HL-60/S4 treated with phorbol 12-myristate 13-acetate at 8.2 ng/mL for 4 days and 3 days (cell line): Measurements from ENCODE around the gene KRT74.

Experiments
- in situ Hi-C: fragments of 300-500 bp; cut with MboI; formaldehyde crosslinking; loops from 2 replicates; pipeline ENCODE4 v1.15.0; 2022; ENCODE audit warnings: low sequenced_read_pairs

Gene KRT74

GRCh38 chr12:52603314-52603713 is 29.7 kb upstream of the KRT74 start:
- in situ Hi-C loops: no loop called here

DNA sequence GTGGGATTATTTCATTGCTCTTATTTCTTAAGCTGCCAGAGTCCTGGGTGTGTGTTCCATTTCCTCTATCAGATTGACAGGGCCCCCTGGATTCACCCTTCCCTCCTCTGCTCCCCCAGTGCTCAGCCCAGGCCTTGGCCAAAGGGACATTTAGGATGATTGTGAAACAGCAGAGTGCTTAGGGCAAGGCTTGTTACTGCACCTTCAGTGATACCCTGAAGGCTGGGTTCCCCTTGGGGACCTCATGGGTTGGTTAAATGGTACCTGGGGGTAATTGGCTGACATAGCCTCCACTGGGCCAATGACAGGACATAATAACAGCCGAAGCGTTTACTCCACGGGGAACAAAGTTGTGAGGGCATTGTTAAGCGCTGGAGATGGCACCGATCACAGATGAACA is 28.9 kb upstream of the KRT74 start:
- in situ Hi-C loops: no loop called here

DNA sequence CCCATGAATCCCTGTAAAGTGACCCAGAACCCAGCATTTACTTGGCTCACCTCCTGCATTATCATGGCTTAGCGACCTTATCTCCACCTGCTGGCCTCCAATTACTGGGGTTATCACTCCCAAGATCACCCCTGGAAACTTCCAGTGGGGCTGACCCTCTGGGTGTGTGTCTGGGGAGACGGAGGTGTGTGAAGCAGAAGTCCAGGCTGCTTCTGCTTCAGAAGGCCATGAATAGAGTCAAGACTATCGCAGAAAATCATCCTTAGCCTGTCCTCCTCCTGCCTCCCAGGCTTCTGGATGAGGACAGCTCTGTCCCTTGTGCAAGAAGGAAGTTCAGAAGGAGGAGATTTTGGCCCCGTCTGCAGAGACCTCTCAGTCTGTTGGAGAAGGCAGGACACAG is 28.0 kb upstream of the KRT74 start:
- in situ Hi-C loops: no loop called here

DNA sequence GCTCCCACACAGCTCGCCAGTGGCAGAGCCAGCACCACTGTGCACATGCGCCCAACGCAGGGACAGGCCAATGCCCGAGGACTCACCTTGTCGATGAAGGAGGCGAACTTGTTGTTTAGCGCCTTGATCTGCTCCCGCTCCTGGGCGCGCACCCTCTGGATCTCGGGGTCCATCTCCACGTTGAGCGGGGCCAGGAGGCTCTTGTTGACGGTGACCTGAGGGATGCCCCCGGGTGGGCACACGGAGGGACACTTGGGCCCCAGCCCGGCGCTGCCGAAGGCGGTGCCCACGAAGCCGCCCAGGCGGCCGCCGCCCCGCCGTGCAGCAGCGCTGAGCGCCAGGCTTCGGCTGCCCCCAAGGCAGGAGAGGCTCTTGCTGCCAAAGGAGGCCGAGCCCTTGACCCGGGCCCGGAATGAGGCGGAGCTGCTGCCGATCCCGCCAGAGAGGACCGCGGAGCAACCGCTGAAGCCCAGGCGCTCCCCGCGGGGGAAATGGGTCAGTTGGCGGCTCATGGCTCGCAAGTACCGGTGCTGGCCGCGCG is 27.4 kb upstream of the KRT74 start, which contains the start of gene KRT72:
KRT72 (minus strand) TSS at position 523 of the 541 bp plus-strand sequence; CDS start at position 512, 11 bp downstream.
- in situ Hi-C loops: no loop called here

GRCh38 chr12:52600475-52600874 is 26.8 kb upstream of the KRT74 start:
- in situ Hi-C loops: no loop called here

DNA sequence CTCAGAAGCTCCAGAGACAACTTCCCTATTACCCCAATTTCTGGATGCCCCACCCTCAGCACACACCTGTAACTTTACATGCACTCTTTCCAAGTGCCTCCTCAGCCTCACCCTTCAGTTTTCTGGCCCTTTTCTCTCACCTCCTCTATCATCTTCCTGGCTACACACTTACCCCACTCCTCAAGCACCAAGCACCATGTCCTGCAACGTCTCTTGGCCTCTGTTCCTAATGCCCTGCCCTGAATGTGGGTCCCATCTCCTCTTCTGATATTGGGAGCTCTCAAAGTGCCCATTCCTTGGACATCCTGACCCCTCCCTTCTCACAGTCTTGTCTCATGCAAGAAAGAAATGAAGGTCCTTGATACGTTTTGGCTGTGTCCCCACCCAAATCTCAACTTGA is 26.4 kb upstream of the KRT74 start:
- in situ Hi-C loops: no loop called here

GRCh38 chr12:52598966-52599365 is 25.3 kb upstream of the KRT74 start:
- in situ Hi-C loops: loop anchor here (25.0 kb wide), 1 partner anchor 388 kb away; no protein-coding TSS in a partner anchor

GRCh38 chr12:52594237-52594636 is 20.6 kb upstream of the KRT74 start:
- in situ Hi-C loops: loop anchor here (25.0 kb wide), 1 partner anchor 393 kb away; no protein-coding TSS in a partner anchor

DNA sequence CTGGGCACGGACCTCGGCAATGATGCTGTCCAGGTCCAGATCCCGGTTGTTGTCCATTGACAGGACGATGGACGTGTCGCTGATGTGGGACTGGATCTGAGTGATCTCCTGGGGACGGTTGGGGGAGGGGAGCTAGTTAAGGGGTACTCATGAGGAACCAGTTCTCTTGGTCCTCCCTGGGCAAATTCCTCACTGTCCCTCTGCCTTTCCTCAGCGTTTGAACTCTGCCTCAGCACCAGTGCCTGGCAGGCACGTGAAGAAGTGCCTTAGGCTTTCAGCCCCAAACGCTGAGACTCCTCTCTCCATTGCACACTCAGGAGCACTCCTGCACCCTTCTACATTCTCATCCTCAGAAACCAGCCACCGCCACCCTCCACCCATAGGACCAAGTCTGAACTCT is 17.9 kb upstream of the KRT74 start:
- in situ Hi-C loops: loop anchor here (25.0 kb wide), 1 partner anchor 396 kb away; no protein-coding TSS in a partner anchor

DNA sequence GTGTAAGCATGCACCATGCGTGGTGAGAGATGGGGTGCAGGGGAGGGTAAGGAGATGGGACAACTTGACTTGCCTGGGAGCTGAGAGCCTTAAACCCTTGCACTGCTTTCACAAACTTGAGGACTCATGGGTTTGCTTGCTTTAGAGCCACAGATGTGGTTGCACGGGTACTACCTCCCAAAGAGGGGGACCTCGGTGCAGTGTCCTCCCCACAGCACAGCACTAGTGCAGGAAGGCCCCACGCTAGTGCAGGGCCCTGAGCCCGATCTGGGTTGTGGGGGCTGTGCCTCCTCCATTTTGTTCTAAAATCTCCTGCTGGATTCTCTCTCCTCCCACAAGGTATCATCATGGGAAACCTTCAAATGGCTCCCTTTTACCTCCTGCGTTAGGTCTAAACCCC is 16.4 kb upstream of the KRT74 start:
- in situ Hi-C loops: loop anchor here (25.0 kb wide), 1 partner anchor 397 kb away; no protein-coding TSS in a partner anchor

DNA sequence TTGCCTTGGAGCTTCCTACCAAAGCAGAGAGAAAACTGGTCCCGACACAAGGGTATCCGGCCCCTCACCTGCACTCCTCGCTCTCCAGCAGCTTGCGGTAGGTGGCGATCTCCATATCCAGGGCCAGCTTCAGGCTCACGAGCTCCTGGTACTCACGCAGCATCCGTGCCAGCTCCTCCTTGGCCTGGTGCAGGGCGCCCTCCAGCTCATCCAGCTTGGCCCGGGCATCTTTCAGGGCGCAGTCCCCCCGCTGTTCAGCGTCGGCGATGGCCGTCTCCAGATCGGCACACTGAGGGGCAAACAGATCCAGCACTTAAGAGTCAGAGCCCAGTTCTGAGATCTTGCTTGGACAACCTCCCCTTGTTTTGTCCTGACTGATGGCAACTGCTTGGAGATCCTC is 13.9 kb upstream of the KRT74 start:
- in situ Hi-C loops: loop anchor here (25.0 kb wide), 1 partner anchor 400 kb away; no protein-coding TSS in a partner anchor

GRCh38 chr12:52585946-52586345 is 12.3 kb upstream of the KRT74 start:
- in situ Hi-C loops: loop anchor here (25.0 kb wide), 1 partner anchor 401 kb away; no protein-coding TSS in a partner anchor

DNA sequence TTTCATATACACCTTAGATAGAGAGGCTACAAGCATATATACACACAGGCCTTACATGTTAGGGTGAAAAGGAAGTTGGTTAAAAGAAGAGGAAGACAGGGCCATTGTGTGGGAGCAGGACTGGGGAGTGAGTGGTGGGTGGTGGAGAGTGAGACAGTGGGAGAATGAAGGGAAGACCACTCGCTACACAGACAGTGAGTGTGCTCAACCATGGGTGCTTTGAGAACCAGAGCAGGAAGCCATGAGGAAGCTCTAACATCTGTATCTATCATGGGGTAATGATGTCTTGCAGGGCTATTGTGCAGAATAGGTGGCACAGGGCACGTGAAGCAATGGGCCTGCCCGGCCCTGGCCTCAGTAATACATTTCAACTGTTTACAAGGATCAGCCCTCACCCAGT is 11.4 kb upstream of the KRT74 start:
- in situ Hi-C loops: loop anchor here (25.0 kb wide), 1 partner anchor 402 kb away; no protein-coding TSS in a partner anchor

GRCh38 chr12:52584156-52584682 is 10.6 kb upstream of the KRT74 start:
- in situ Hi-C loops: loop anchor here (5.0 to 25.0 kb wide), 2 partner anchors 283 to 403 kb away; no protein-coding TSS in a partner anchor

DNA sequence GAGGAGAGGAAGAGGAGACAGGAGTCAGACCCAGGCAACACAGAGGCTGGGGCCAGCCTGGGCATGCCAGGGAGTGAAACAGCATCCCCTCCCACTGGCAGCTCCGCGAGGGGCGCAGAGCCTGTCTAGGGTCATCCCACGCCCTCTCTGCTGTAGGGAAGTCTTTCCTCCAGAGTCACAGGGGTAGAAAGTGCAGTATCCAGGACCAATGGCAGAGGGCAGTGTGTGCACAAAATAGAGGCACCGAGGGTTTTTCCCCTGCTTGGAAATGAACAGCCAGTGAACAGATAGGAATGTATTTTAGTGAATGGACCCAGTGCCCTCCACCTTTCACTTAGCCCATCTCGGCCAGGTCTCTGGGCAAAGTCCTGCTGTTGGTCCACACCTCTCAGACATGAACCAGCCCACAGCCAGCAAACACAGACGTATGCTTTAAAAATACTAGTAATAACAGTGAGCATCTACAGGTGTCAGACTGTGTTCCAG is 9.4 kb upstream of the KRT74 start:
- in situ Hi-C loops: loop anchor here (5.0 to 25.0 kb wide), 2 partner anchors 284 to 404 kb away; no protein-coding TSS in a partner anchor

DNA sequence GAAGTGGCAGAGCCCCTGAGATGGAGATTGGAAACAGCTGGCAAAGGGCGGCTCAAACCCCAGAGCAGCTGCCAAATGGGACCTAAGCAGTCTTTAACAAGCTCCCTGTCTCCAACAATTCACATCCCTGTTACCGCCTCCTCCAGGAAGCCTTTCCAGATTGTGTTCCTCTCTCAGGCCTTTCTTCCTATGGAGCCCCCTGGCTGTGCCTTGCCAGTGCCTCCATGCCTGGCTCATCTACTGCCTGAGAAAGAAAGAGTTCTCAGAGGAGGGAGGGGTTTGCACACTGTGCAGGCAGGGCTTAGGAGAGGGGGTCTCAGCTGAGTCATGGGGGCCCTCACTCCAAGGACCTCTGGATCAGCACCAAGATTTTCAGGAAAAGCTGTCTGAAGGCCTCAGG is 8.8 kb upstream of the KRT74 start:
- in situ Hi-C loops: loop anchor here (5.0 to 25.0 kb wide), 2 partner anchors 285 to 405 kb away; no protein-coding TSS in a partner anchor

GRCh38 chr12:52581481-52581880 is 7.8 kb upstream of the KRT74 start:
- in situ Hi-C loops: loop anchor here (5.0 to 25.0 kb wide), 2 partner anchors 286 to 406 kb away; no protein-coding TSS in a partner anchor

- in situ Hi-C loops: loop anchor here (5.0 to 25.0 kb wide), 2 partner anchors 286 to 406 kb away; no protein-coding TSS in a partner anchor
These were observed 7.4 kb upstream of the KRT74 start for GRCh38 chr12:52581066-52581465.

- in situ Hi-C loops: loop anchor here (5.0 to 25.0 kb wide), 2 partner anchors 287 to 407 kb away; no protein-coding TSS in a partner anchor
These were observed 6.9 kb upstream of the KRT74 start for GRCh38 chr12:52580496-52580895.

GRCh38 chr12:52579468-52580465 is 6.1 kb upstream of the KRT74 start:
- in situ Hi-C loops: loop anchor here (5.0 to 25.0 kb wide), 2 partner anchors 288 to 408 kb away; no protein-coding TSS in a partner anchor
